HG02852 (cell line): ENCODE results near the gene PRKAG2.
"Not testable (repeated sequence)": the region's sequence is repeated elsewhere in the genome, so short reads cannot be mapped to it uniquely, and the experiment has no call there.

Source experiments
- ATAC-seq: cut with Tn5 transposase; IDR thresholded peaks from one replicate; pipeline ENCODE4 v1.9.1; 2021; ENCODE audit warnings: mild to moderate bottlenecking, moderate library complexity; ENCODE audit not compliant: unreplicated experiment

PRKAG2 gene

GRCh38 chr7:151755131-151755801 lies 121.6 kb downstream of the PRKAG2 start:
- ATAC-seq, result no peak

GRCh38 chr7:151754688-151755130 lies 122.2 kb downstream of the PRKAG2 start:
- no peak for ATAC-seq

- ATAC-seq, result no peak
Measured at GRCh38 chr7:151754142-151754590, 122.7 kb downstream of the PRKAG2 start.

GRCh38 chr7:151752816-151753595 lies 123.9 kb downstream of the PRKAG2 start:
- no peak for ATAC-seq

GRCh38 chr7:151752037-151752436 lies 124.9 kb downstream of the PRKAG2 start:
- no peak for ATAC-seq

GRCh38 chr7:151748733-151749132 lies 128.2 kb downstream of the PRKAG2 start:
- no peak for ATAC-seq

- not testable (repeated sequence) for ATAC-seq
Measured at GRCh38 chr7:151748021-151748420, 128.9 kb downstream of the PRKAG2 start.

GRCh38 chr7:151745706-151746105 lies 131.2 kb downstream of the PRKAG2 start:
- ATAC-seq, result no peak

GRCh38 chr7:151744656-151745638 lies 132.0 kb downstream of the PRKAG2 start:
- no peak for ATAC-seq

GRCh38 chr7:151744051-151744580 lies 132.8 kb downstream of the PRKAG2 start:
- ATAC-seq, result no peak

- ATAC-seq, result no peak
Measured at GRCh38 chr7:151743481-151743983, 133.4 kb downstream of the PRKAG2 start.

- no peak for ATAC-seq
Measured at GRCh38 chr7:151742713-151743480, 134.0 kb downstream of the PRKAG2 start.

GRCh38 chr7:151741585-151741984 lies 135.3 kb downstream of the PRKAG2 start:
- ATAC-seq, result no peak

GRCh38 chr7:151740081-151740851 lies 136.6 kb downstream of the PRKAG2 start:
- ATAC-seq, result no peak

GRCh38 chr7:151738925-151739324 lies 138.0 kb downstream of the PRKAG2 start:
- no peak for ATAC-seq

- no peak for ATAC-seq
Measured at GRCh38 chr7:151736403-151736909, 140.5 kb downstream of the PRKAG2 start.

GRCh38 chr7:151735851-151736402 lies 141.0 kb downstream of the PRKAG2 start:
- no peak for ATAC-seq

- ATAC-seq, result no peak
Measured at GRCh38 chr7:151735186-151735850, 141.6 kb downstream of the PRKAG2 start.
